OCI-LY3 (cell line): ENCODE data around the gene NAPA.

Experiments
- H2AFZ ChIP-seq: fragments of 200-600, 300-600 bp; shearing (Covaris generic); 2 replicates; pipeline ENCODE4 v1.6.0; 2014; ENCODE audit warnings: antibody characterized with exemption, low read depth, low read length
- H3K27ac ChIP-seq: fragments of 200-600, 300-600 bp; sonication (generic); 2 replicates; pipeline ENCODE4 v1.5.1; 2014; ENCODE audit warnings: mild to moderate bottlenecking, low read length, moderate library complexity, mixed read lengths
- H3K27me3 ChIP-seq: fragments of 200-600, 300-600 bp; sonication (generic); 2 replicates; pipeline ENCODE4 v1.6.1; 2014; ENCODE audit warnings: low read depth, low read length, mixed read lengths
- H3K36me3 ChIP-seq: fragments of 200-600, 300-600 bp; sonication (generic); replicated peaks from 2 replicates; pipeline ENCODE3; 2014; ENCODE audit warnings: low read depth, low read length, mixed read lengths
- H3K4me1 ChIP-seq: fragments of 300-600, 200-600 bp; sonication (generic); 2 replicates; pipeline ENCODE4 v1.6.1; 2014; ENCODE audit warnings: low read length, mixed read lengths
- H3K4me2 ChIP-seq: fragments of 200-600, 300-600 bp; sonication (generic); 2 replicates; pipeline ENCODE4 v1.6.1; 2014; ENCODE audit warnings: low read length, mixed read lengths
- H3K4me3 ChIP-seq: fragments of 300-600, 200-600 bp; sonication (generic); 2 replicates; pipeline ENCODE4 v1.5.1; 2014; ENCODE audit warnings: antibody characterized with exemption, mild to moderate bottlenecking, low read length, moderate library complexity
- H3K79me2 ChIP-seq: fragments of 300-600, 200-600 bp; shearing (Covaris generic); 2 replicates; pipeline ENCODE4 v1.6.1; 2014; ENCODE audit warnings: mild to moderate bottlenecking, low read length, mixed read lengths
- H3K9ac ChIP-seq: fragments of 300-600, 200-600 bp; shearing (Covaris generic); 2 replicates; pipeline ENCODE4 v1.6.0; 2014; ENCODE audit warnings: mild to moderate bottlenecking, low read length, moderate library complexity
- H3K9me3 ChIP-seq: fragments of 200-600, 300-600 bp; shearing (Covaris generic); 2 replicates; pipeline ENCODE4 v1.6.1; 2014; ENCODE audit warnings: low read length, mixed read lengths; ENCODE audit not compliant: insufficient read depth
- H4K20me1 ChIP-seq: fragments of 200-600, 300-600 bp; sonication (generic); 2 replicates; pipeline ENCODE4 v1.6.1; 2016; ENCODE audit warnings: low read length, mixed read lengths; ENCODE audit not compliant: insufficient read depth
- CTCF ChIP-seq: fragments of 200-600, 300-600 bp; sonication (generic); IDR thresholded peaks from 2 replicates; pipeline ENCODE4 v1.5.1; 2014; ENCODE audit warnings: antibody characterized with exemption, low read length, low read depth
- EZH2phosphoT487 ChIP-seq: fragments of 200-600 bp; shearing (Covaris generic); IDR thresholded peaks from 2 replicates; pipeline ENCODE4 v1.6.1; 2018; ENCODE audit warnings: antibody characterized with exemption, mixed run types, low read depth

The NAPA gene

GRCh38 chr19:47445937-47446402, 68.9 kb downstream of the NAPA start:
- H3K27ac ChIP-seq: no peak overlapping the region
- peak overlapping the region; percentile 19 for H3K4me3 ChIP-seq
- H3K79me2 ChIP-seq: no peaks in the 10 kb centered on the region
- peaks cover 57% of the 10 kb centered on the region for H3K27me3 ChIP-seq
- H3K36me3 ChIP-seq: no peaks in the 10 kb centered on the region
- peaks cover 5% of the 10 kb centered on the region; the same call in 1 of the 2 replicates for H4K20me1 ChIP-seq
- H3K4me1 ChIP-seq: no peaks in the 10 kb centered on the region
- H3K9me3 ChIP-seq: no peaks in the 10 kb centered on the region
- 0 out of 2 replicates have a peak overlapping the region, but pooled peaks have one; percentile 49 for H2AFZ ChIP-seq
- TF ChIP-seq CTCF: no peak
- TF ChIP-seq EZH2phosphoT487: no peak
- peak overlapping the region; percentile 55 for H3K4me2 ChIP-seq
- no peak overlapping the region for H3K9ac ChIP-seq

DNA sequence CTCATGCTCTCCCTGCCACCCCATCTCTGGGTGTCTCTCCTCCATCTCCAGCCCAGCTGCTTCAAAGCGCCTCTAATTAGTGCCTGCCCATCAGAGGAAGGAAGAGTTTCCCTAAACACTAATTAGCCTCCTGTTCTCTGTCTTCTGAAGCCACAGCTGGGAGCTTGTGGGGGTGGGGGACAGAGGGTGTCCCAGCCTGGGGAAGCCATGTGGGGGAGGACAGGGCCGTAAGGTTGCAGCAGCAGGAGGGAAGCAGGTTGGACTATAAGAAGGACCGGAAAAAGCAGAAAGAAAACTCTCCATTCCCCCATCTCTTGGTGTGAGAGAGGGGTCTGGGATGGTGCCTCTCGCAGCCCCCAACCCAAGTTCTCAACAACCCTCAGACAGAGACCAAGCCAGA, 69.3 kb downstream of the NAPA start:
- TF ChIP-seq EZH2phosphoT487 (no peak), CTCF (no peak)
- H3K4me1 ChIP-seq: no peaks in the 10 kb centered on the region
- H3K27ac ChIP-seq: no peak overlapping the region
- H3K4me3 ChIP-seq: peak overlapping the region; percentile 19; the same call in 1 of the 2 replicates
- H3K9ac ChIP-seq: no peak overlapping the region
- no peaks in the 10 kb centered on the region for H3K9me3 ChIP-seq
- no peaks in the 10 kb centered on the region for H3K36me3 ChIP-seq
- H3K27me3 ChIP-seq: peaks cover 57% of the 10 kb centered on the region
- no peak overlapping the region for H2AFZ ChIP-seq
- H4K20me1 ChIP-seq: peaks cover 5% of the 10 kb centered on the region; the same call in 1 of the 2 replicates
- peak overlapping the region; percentile 55 for H3K4me2 ChIP-seq
- H3K79me2 ChIP-seq: no peaks in the 10 kb centered on the region

GRCh38 chr19:47444388-47444821, 70.5 kb downstream of the NAPA start:
- Histone ChIP-seq H3K27me3 (peaks cover 51% of the 10 kb centered on the region), H3K4me3 (no peak overlapping the region), H3K79me2 (no peaks in the 10 kb centered on the region), H3K36me3 (no peaks in the 10 kb centered on the region), H3K27ac (no peak overlapping the region), H4K20me1 (peaks cover 5% of the 10 kb centered on the region; the same call in 1 of the 2 replicates), H3K9me3 (no peaks in the 10 kb centered on the region), H3K4me2 (no peak overlapping the region), H2AFZ (no peak overlapping the region), H3K4me1 (no peaks in the 10 kb centered on the region), H3K9ac (no peak overlapping the region)
- no peak for TF ChIP-seq EZH2phosphoT487
- no peak for TF ChIP-seq CTCF

DNA sequence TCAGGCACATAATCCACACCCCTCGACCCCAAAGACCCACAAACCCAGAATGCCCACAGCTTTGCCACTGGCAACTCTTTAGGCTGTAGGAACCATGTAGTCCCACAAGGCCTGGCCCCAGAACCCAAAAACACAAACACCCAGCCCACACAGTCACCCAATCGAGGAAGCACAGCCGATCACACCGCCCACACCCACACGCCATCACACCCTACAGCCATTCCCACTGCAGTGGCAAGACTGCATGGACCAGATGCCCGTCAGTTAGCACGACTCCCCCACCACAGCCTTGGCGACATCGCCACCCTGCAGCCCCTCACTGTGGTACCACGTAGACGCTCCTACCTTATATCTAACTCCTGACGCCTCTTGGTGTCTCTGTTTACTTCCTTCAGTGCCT, 71.5 kb downstream of the NAPA start:
- Histone ChIP-seq H3K79me2 (no peaks in the 10 kb centered on the region), H4K20me1 (peaks cover 5% of the 10 kb centered on the region; the same call in 1 of the 2 replicates), H3K9me3 (no peaks in the 10 kb centered on the region), H2AFZ (no peak overlapping the region), H3K27ac (no peak overlapping the region), H3K4me3 (no peak overlapping the region), H3K9ac (no peak overlapping the region), H3K4me1 (no peaks in the 10 kb centered on the region), H3K36me3 (no peaks in the 10 kb centered on the region), H3K4me2 (no peak overlapping the region), H3K27me3 (peaks cover 46% of the 10 kb centered on the region)
- TF ChIP-seq EZH2phosphoT487 (no peak), CTCF (no peak)
